GM10248 (cell line): ENCODE data around the gene HOXA13.

Source experiments
- CTCF ChIA-PET: fragments of 300-600 bp; sonication (Branson Sonifier 250); formaldehyde crosslinking; extraction: SDS; loops from one replicate; lab custom pipeline; 2021; ENCODE audit warnings: antibody characterized with exemption; lab: Yijun Ruan, JAX
- POLR2A ChIA-PET: fragments of 350-650 bp; sonication (Branson Sonifier 250); formaldehyde crosslinking; extraction: SDS; loops from one replicate; lab custom pipeline; 2020; ENCODE audit warnings: antibody characterized with exemption; lab: Yijun Ruan, JAX
- DNase-seq: peaks from one replicate; pipeline ENCODE4 v3.0.0; 2012; ENCODE audit errors: extremely low spot score
- TF ChIP-seq, protein P1 (sequence below): IDR thresholded peaks from 2 replicates; pipeline ENCODE4 v1.5.1; 2012; ENCODE audit warnings: mild to moderate bottlenecking, low read depth; ENCODE audit errors: extremely low read depth, missing control alignments, control extremely low read depth

Gene HOXA13

DNA sequence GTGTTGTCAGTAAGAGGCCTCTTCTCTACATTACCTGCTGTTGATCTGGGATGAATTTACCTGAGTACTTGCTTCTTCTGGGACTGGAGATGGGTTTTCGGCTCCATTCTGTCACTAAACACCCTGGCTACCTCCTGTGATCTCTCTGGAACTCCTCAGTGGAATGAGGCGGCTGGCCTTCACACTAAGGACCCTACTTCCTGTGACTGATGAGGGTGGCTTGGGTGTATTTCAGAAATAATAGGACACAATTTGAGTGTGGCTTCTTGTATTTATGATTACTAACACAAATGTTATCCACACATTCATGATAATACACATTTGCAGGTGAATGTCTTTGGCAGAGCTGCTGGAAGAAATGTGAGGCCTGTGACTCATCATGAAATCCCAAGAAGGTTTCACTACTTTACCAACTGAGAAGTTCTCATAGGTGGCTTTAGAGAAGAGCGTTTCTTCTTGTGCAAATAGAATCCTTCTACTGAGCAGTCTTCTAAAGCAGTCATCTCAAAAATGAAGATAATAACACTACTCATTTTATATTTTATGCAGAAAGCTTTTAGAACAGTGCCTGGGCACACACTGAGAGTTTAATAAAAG is 21.4 kb upstream of the HOXA13 start:
- CTCF ChIA-PET: interaction anchor here (1.0 to 3.2 kb wide), 2 partner anchors 11 kb away, joined by 3 to 16 read pairs; no protein-coding TSS in a partner anchor
- POLR2A ChIA-PET: no interaction called here
- DNase-seq: no peak
- TF ChIP-seq, protein P1, sequence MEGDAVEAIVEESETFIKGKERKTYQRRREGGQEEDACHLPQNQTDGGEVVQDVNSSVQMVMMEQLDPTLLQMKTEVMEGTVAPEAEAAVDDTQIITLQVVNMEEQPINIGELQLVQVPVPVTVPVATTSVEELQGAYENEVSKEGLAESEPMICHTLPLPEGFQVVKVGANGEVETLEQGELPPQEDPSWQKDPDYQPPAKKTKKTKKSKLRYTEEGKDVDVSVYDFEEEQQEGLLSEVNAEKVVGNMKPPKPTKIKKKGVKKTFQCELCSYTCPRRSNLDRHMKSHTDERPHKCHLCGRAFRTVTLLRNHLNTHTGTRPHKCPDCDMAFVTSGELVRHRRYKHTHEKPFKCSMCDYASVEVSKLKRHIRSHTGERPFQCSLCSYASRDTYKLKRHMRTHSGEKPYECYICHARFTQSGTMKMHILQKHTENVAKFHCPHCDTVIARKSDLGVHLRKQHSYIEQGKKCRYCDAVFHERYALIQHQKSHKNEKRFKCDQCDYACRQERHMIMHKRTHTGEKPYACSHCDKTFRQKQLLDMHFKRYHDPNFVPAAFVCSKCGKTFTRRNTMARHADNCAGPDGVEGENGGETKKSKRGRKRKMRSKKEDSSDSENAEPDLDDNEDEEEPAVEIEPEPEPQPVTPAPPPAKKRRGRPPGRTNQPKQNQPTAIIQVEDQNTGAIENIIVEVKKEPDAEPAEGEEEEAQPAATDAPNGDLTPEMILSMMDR: no peak

DNA sequence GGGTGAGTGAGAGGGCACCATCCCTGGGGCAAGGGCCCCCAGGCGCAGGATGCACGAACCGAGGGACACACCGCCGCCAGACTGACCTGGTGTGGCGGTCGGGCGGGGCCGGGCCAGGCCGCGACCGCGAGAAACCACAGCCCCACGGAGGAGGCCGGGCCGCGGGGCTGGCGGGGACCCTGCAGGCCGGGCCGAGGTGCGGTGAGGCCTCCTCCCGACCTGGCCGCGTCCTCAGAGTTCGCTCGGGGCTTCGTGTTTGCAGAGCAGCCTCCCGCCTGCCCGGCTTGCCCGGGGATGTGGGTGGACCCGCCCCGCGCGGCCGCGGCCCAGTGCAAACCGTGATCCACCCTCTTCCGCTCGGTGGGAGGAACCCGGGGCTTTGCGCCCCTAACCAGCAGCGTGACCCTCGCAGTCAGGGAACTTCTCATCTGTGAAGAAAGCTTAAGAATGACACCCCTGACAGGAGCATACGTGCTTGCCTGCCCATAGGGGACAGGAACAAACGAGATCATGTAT is 20.6 kb upstream of the HOXA13 start:
- ChIA-PET POLR2A (no interaction called here), CTCF (interaction anchor here (1.0 kb wide), 1 partner anchor 11 kb away, joined by 3 read pairs; no protein-coding TSS in a partner anchor)
- DNase-seq: no peak
- TF ChIP-seq, protein P1: no peak

DNA sequence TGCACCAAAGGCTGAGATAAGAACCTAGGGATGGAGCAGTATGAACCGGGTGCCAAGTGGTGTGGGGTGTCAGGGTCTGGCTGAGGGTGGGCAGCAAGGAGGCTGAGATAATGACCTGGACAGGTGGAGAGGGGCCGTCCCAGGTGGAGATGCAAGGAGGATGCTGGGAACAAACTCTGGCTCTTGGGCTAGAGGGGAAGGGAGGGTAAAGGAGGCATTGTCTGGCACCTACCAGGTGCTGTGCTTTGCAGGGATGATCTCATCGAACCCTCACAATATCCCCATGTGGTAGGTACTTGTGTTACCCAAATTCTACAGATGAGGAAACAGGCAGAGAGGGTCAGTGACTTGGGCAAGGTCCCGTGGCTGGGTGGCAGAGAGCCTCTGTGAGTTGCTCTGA is 19.9 kb upstream of the HOXA13 start:
- no peak for DNase-seq
- ChIA-PET POLR2A (no interaction called here), CTCF (interaction anchor here (2.3 kb wide), 1 partner anchor 10 kb away, joined by 11 read pairs; no protein-coding TSS in a partner anchor)
- TF ChIP-seq, protein P1: no peak

DNA sequence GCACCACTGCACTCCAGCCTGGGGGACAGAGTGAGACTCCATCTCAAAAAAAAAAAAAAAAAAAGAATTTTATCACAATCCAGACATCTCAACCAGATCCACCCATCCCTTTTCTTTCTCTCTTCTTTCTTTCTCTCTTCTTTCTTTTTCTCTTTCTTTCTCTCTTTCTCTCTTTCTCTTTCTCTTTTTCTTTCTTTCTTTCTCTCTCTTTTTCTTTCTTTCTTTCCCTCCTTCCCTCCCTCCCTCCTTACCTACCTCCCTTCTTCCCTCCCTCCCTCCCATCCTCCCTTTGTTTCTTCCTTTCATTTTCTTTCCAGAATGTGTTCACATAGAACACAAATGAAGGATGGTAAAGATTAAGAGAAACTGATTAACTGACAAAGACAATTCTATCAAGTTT is 18.1 kb upstream of the HOXA13 start:
- ChIA-PET POLR2A (no interaction called here), CTCF (interaction anchor here (2.3 kb wide), 1 partner anchor 8 kb away, joined by 11 read pairs; no protein-coding TSS in a partner anchor)
- TF ChIP-seq, protein P1: no peak
- no peak for DNase-seq

DNA sequence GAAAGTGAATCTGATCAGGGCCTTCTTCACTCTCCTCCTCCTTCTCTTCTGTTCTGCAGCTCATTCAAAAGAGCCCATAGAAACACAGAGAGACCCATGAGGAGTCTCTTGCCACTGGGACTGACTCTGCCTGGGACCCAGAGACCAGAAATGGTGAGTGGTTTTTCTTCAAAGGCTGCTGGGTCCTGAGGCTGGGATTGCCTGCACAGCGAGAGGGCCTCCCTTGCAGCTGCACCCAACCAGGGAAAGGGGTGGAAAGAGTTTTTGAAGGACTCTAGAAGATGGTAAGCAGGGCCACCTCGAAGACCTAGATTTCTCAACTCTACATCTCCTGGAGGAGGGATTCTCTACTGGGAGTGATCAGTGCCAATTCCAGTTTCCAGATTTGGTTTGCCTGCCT is 15.5 kb upstream of the HOXA13 start:
- TF ChIP-seq, protein P1: no peak
- DNase-seq: no peak
- ChIA-PET POLR2A (no interaction called here), CTCF (interaction anchor here (1.5 kb wide), 1 partner anchor 13 kb away, joined by 3 read pairs; no protein-coding TSS in a partner anchor)

DNA sequence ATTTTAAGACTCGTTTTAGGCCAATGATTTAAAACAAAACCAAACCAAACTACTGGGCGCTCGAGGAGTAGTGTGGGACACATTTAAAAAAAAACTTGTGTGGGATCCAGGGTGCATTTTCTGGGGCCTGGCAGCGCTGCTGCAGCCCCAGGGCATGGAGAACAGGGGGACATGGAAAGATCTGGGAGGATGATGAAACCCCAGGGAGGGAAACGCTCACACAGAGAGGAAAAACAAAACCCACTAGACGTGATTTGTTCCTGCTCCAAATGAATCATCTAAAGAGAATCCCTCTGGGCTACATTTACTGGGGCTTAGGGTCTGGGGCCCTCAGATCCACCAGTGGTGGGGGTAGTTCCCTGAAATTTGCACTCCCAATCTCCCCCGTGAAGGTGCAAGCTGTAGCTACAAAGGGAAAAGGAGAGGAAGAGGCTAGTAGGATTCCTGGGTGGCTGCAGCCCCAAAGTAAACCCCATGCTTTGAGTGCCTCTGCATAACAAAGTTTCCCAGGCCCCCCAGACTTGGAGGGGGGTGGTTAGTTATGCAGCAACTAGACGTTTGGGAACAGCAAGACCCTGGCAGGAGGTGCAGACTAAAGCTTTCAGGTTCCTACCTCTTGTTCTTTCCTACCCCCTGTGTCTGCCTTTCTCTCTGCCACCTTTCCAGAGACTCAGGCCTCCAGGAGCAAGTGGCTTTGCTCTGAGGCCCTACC is 14.5 kb upstream of the HOXA13 start:
- DNase-seq: no peak
- ChIA-PET POLR2A (no interaction called here), CTCF (interaction anchor here (1.5 kb wide), 1 partner anchor 14 kb away, joined by 3 read pairs; no protein-coding TSS in a partner anchor)
- TF ChIP-seq, protein P1: no peak
